ENCODE measurements around the gene RBFOX1. TPM values are rescaled to one million over a fixed set of nuclear protein-coding genes. Genes with fewer than 3 reads are reported as not detected.
A peak's percentile ranks its signal among the peaks of the same experiment; 100 is the strongest.

Gene RBFOX1
- polyA plus RNA-seq, 1 of the 3 experiments (the other 2 are of a cell fraction) = not detected

DNA sequence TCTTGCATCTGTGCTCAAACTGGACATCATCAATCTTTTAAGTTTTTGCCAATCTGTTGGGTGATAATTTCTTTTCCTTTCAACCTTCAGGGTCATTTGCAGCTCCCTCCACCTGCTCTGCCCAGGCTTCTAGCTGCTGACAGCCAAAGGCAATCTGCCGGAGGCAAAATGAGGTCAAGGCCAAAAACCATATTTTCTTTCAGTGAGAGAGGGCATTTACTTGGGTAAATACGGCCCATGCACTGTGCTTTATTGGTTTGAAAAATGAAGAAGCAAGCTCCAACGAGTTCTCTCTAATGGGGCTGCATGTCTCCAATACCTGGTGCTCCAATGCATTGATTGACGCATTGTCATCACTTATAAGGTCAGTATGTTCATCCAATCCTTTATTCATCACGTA is 23.1 kb downstream of the RBFOX1 start:
- TF ChIP-seq RCOR1 (IDR thresholded peaks at IDR 0.05; ENCODE audit: low read length) (no peak), RFX5 (IDR thresholded peaks at IDR 0.05; ENCODE audit: low read length) (no peak), GATA2 (CRISPR knock-in tag; IDR thresholded peaks at IDR 0.05) (no peak), EP300 (IDR thresholded peaks at IDR 0.05; ENCODE audit: borderline replicate concordance in 1 of 2, low read depth in 1 of 2, low read length in 1 of 2) (no peak), TCF12 (IDR thresholded peaks at IDR 0.05) (no peak)
- TF ChIP-seq, protein P1, sequence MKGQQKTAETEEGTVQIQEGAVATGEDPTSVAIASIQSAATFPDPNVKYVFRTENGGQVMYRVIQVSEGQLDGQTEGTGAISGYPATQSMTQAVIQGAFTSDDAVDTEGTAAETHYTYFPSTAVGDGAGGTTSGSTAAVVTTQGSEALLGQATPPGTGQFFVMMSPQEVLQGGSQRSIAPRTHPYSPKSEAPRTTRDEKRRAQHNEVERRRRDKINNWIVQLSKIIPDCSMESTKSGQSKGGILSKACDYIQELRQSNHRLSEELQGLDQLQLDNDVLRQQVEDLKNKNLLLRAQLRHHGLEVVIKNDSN (IDR thresholded peaks at IDR 0.05; ENCODE audit: borderline replicate concordance, low read depth) = no peak
- H3K4me3 ChIP-seq (ENCODE audit: low read depth in 2 of 2, low read length in 1 of 2) = no peak overlapping the region
- ChIA-PET POLR2A (no interaction called here), CTCF (no interaction called here)
- no peak for DNase-seq
- H3K4me2 ChIP-seq = no peak overlapping the region
- H3K4me1 ChIP-seq (ENCODE audit: control insufficient read depth in 1 of 2, insufficient read depth in 2 of 2, low read depth in 1 of 2, low read length in 1 of 2) = peaks cover 0 to 4% of the 10 kb centered on the region in 2 experiments; a peak in 1 of 4 replicates
- no peaks in the 10 kb centered on the region for H3K36me3 ChIP-seq (replicated peaks in 1 of 2; ENCODE audit: control insufficient read depth in 1 of 2, insufficient read depth in 2 of 2, low read length in 1 of 2)
- H3K79me2 ChIP-seq (ENCODE audit: insufficient read depth) = no peaks in the 10 kb centered on the region
- WGBS (ENCODE audit: low lambda C conversion rate) = 16% methylated on average over 5 of the region's 5 CpGs
- no peak overlapping the region for H3K27ac ChIP-seq (ENCODE audit: low read depth in 2 of 2, low read length in 1 of 2)
- H3K9me2 ChIP-seq = no peaks in the 10 kb centered on the region
- no peak overlapping the region for H2AFZ ChIP-seq (ENCODE audit: low read depth)
- no peaks in the 10 kb centered on the region for H3K9me3 ChIP-seq
- H3F3A ChIP-seq (replicated peaks; ENCODE audit: insufficient read depth) = no peaks in the 10 kb centered on the region
- H4K20me1 ChIP-seq (ENCODE audit: insufficient read depth) = no peaks in the 10 kb centered on the region
- H3K9ac ChIP-seq = no peak overlapping the region
- no peaks in the 10 kb centered on the region for H3K27me3 ChIP-seq (ENCODE audit: insufficient read depth)

- Histone ChIP-seq H3K9me3 (no peaks in the 10 kb centered on the region), H3F3A (replicated peaks; ENCODE audit: insufficient read depth) (no peaks in the 10 kb centered on the region), H3K79me2 (ENCODE audit: insufficient read depth) (no peaks in the 10 kb centered on the region), H3K9ac (no peak overlapping the region), H2AFZ (ENCODE audit: low read depth) (no peak overlapping the region), H3K9me2 (no peaks in the 10 kb centered on the region), H3K4me3 (ENCODE audit: low read depth in 2 of 2, low read length in 1 of 2) (no peak overlapping the region), H4K20me1 (ENCODE audit: insufficient read depth) (no peaks in the 10 kb centered on the region), H3K27ac (ENCODE audit: low read depth in 2 of 2, low read length in 1 of 2) (no peak overlapping the region), H3K36me3 (replicated peaks in 1 of 2; ENCODE audit: control insufficient read depth in 1 of 2, insufficient read depth in 2 of 2, low read length in 1 of 2) (no peaks in the 10 kb centered on the region), H3K27me3 (ENCODE audit: insufficient read depth) (no peaks in the 10 kb centered on the region), H3K4me1 (ENCODE audit: control insufficient read depth in 1 of 2, insufficient read depth in 2 of 2, low read depth in 1 of 2, low read length in 1 of 2) (peaks cover 0 to 23% of the 10 kb centered on the region in 2 experiments; a peak in 2 of 4 replicates), H3K4me2 (no peak overlapping the region)
- ChIA-PET CTCF (no interaction called here), POLR2A (no interaction called here)
- DNase-seq = no peak
- no peak for TF ChIP-seq CTCF (IDR thresholded peaks at IDR 0.05)
- 37% methylated on average over 10 of the region's 10 CpGs for WGBS (ENCODE audit: low lambda C conversion rate)
These were observed 28.9 kb downstream of the RBFOX1 start for GRCh38 chr16:7361416-7362129.

DNA sequence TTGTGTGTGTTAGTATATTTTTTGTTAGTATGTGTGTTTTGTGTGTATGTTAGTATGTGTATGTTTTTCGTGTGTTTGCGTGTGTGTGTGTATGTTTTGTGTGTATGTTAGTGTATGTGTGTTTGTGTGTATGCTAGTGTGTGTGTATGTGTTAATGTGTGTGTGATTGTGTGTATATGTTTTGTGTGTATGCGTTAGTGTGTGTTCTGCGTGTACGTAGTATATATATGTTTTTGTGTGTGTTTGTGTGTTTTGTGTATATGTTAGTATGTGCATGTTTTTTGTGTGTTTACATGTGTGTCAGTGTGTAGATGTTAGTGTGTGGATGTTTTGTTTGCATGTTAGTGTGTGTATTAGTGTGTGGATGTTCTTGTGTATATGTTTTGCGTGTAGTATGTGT is 29.6 kb downstream of the RBFOX1 start:
- Histone ChIP-seq H3K36me3 (replicated peaks in 1 of 2; ENCODE audit: control insufficient read depth in 1 of 2, insufficient read depth in 2 of 2, low read length in 1 of 2) (no peaks in the 10 kb centered on the region), H3K4me1 (ENCODE audit: control insufficient read depth in 1 of 2, insufficient read depth in 2 of 2, low read depth in 1 of 2, low read length in 1 of 2) (peaks cover 0 to 26% of the 10 kb centered on the region in 2 experiments; a peak in 2 of 4 replicates), H3K27me3 (ENCODE audit: insufficient read depth) (no peaks in the 10 kb centered on the region), H3K4me3 (ENCODE audit: low read depth in 2 of 2, low read length in 1 of 2) (no peak overlapping the region), H4K20me1 (ENCODE audit: insufficient read depth) (no peaks in the 10 kb centered on the region), H3K4me2 (no peak overlapping the region), H3K9me2 (no peaks in the 10 kb centered on the region), H3K9me3 (no peaks in the 10 kb centered on the region), H2AFZ (ENCODE audit: low read depth) (no peak overlapping the region), H3K79me2 (ENCODE audit: insufficient read depth) (no peaks in the 10 kb centered on the region), H3K27ac (ENCODE audit: low read depth in 2 of 2, low read length in 1 of 2) (peak overlapping the region in 1 of 2 experiments; percentile 93; a peak in 2 of 4 replicates), H3K9ac (no peak overlapping the region), H3F3A (replicated peaks; ENCODE audit: insufficient read depth) (no peaks in the 10 kb centered on the region)
- WGBS (ENCODE audit: low lambda C conversion rate) = 77% methylated on average over 6 of the region's 6 CpGs
- TF ChIP-seq TEAD4 (IDR thresholded peaks at IDR 0.05; ENCODE audit: borderline replicate concordance, insufficient read depth) = no peak
- no peak for TF ChIP-seq FOXJ3 (CRISPR knock-in tag; IDR thresholded peaks at IDR 0.05)
- TF ChIP-seq RXRA (IDR thresholded peaks at IDR 0.05; ENCODE audit: borderline replicate concordance, low read depth) = no peak
- TF ChIP-seq MEF2A (IDR thresholded peaks at IDR 0.05; ENCODE audit: borderline replicate concordance, low read depth) = no peak
- no peak for TF ChIP-seq RAD21 (IDR thresholded peaks at IDR 0.05; ENCODE audit: low read length)
- no peak for DNase-seq
- POLR2A ChIA-PET = interaction anchor here (0.6 kb wide), 1 partner anchor 78 kb away, joined by 3 read pairs; no protein-coding TSS in a partner anchor
- CTCF ChIA-PET = no interaction called here

Data from SK-N-SH (cell line).